ENCODE measurements around the gene RRBP1. TPM values are rescaled to one million over a fixed set of nuclear protein-coding genes. Genes with fewer than 3 reads are reported as not detected.

The RRBP1 gene
- total and polyA plus RNA-seq, 2 of the 4 experiments (the other 2 are of a cell fraction) = 90.2 to 136 TPM

- BruUV-seq (replicated peaks) = TSS peak; percentile 20
- intact Hi-C loops (cut with micrococcal nuclease) = loop anchor here (2.0 to 5.0 kb wide), 2 partner anchors 23 to 35 kb away; no protein-coding TSS in a partner anchor
- POLR2A ChIA-PET (ENCODE audit: unreplicated experiment) = interaction anchor here (0.6 to 0.7 kb wide), 2 partner anchors 35 to 1534 kb away, joined by 3 to 5 read pairs; no protein-coding TSS in a partner anchor
These were observed 109.9 kb downstream of the RRBP1 start for GRCh38 chr20:17572034-17572638.

More at GRCh38 chr20:17572034-17572638, 109.9 kb downstream of the RRBP1 start:
- no peak for ATAC-seq (ENCODE audit: low read depth)
- peak overlapping the region; percentile 5 for H2BK5ac ChIP-seq (ENCODE audit: low read depth, low read length, poor library complexity, severe bottlenecking)
- H3K4ac ChIP-seq (ENCODE audit: low read depth, low read length) = no peak overlapping the region
- dilution Hi-C loops (cut with HindIII; ENCODE audit: low sequenced_read_pairs, unreplicated experiment) = no loop called here
- peak overlapping the region; percentile 67 for H3K9ac ChIP-seq (ENCODE audit: low read depth, low read length)
- peaks cover 68% of the 10 kb centered on the region for H4K20me1 ChIP-seq (ENCODE audit: insufficient read depth, low read length)
- CTCF ChIA-PET = interaction anchor here (1.2 to 1.8 kb wide), 6 partner anchors 8 to 34 kb away, joined by 3 to 7 read pairs (median 6); no protein-coding TSS in a partner anchor
- peak overlapping the region; percentile 73 for H3K4me2 ChIP-seq (ENCODE audit: low read depth, low read length)
- no peak for DNase-seq
- in situ Hi-C loops (cut with MboI; ENCODE audit: low sequenced_read_pairs) = loop anchor here (5.0 kb wide), 1 partner anchor 35 kb away; no protein-coding TSS in a partner anchor
- H3K14ac ChIP-seq (replicated peaks; ENCODE audit: low read depth, low read length) = 0 out of 2 replicates have a peak overlapping the region, but pooled peaks have one; percentile 8
- peaks cover 6% of the 10 kb centered on the region for H3K9me1 ChIP-seq (ENCODE audit: insufficient read depth, low read length)
- H4K91ac ChIP-seq (ENCODE audit: insufficient read depth, low read depth, low read length) = no peak overlapping the region
- H3K4me1 ChIP-seq (ENCODE audit: control insufficient read depth, insufficient read depth, low read length) = peaks cover 10% of the 10 kb centered on the region
- no peak overlapping the region for H3K56ac ChIP-seq (ENCODE audit: extremely low read depth, insufficient read depth, low read length)
- H2AK5ac ChIP-seq (ENCODE audit: low read depth, low read length) = no peak overlapping the region
- WGBS, 2 experiments (ENCODE audit: extremely low coverage in 2 of 2, insufficient read length in 1 of 2) = no CpG with 5 or more reads among the region's 7 CpGs
- peak overlapping the region; percentile 14 for H3K23ac ChIP-seq (ENCODE audit: low read depth, low read length)
- H3K79me1 ChIP-seq (ENCODE audit: low read depth in 1 of 2, low read length in 2 of 2) = peaks cover 8 to 42% of the 10 kb centered on the region in 2 experiments
- no peak overlapping the region for H2AK9ac ChIP-seq (replicated peaks; ENCODE audit: low read depth, low read length, poor library complexity)
- TF ChIP-seq BHLHE40 (IDR thresholded peaks at IDR 0.05; ENCODE audit: low read depth, low read length) (no peak), RAD21 (IDR thresholded peaks at IDR 0.05; ENCODE audit: low read length) (no peak), CTCF (conservative IDR thresholded peaks at IDR 0.05; ENCODE audit: low read depth, low read length) (no peak), USF2 (IDR thresholded peaks at IDR 0.05; ENCODE audit: low read depth, low read length) (no peak), SMC3 (IDR thresholded peaks at IDR 0.05; ENCODE audit: low read depth, low read length) (no peak), CHD1 (IDR thresholded peaks at IDR 0.05; ENCODE audit: low read depth, low read length) (no peak), MAFK (IDR thresholded peaks at IDR 0.05; ENCODE audit: low read depth, low read length) (no peak), MXI1 (IDR thresholded peaks at IDR 0.05; ENCODE audit: borderline replicate concordance, low read depth, low read length) (no peak), ELK1 (IDR thresholded peaks at IDR 0.05; ENCODE audit: borderline replicate concordance, low read depth, low read length) (no peak), CEBPB (IDR thresholded peaks at IDR 0.05; ENCODE audit: low read depth, low read length) (no peak), POLR2A (IDR thresholded peaks at IDR 0.05; ENCODE audit: low read depth, low read length) (no peak), NFE2L2 (IDR thresholded peaks at IDR 0.05; ENCODE audit: low read depth, low read length) (no peak), RFX5 (IDR thresholded peaks at IDR 0.05; ENCODE audit: low read depth, low read length) (no peak), MAZ (IDR thresholded peaks at IDR 0.05; ENCODE audit: borderline replicate concordance, low read depth, low read length) (no peak)
- no peak overlapping the region for H4K5ac ChIP-seq (ENCODE audit: low read depth, low read length)
- no peak overlapping the region; a peak in 1 of 4 replicates for H4K8ac ChIP-seq (ENCODE audit: low read depth in 2 of 2, low read length in 2 of 2)
- peak overlapping the region; percentile 22 for H3K4me3 ChIP-seq (ENCODE audit: insufficient read depth, low read depth, low read length)
- no peak overlapping the region for H2BK20ac ChIP-seq (ENCODE audit: low read depth, low read length)
- no peaks in the 10 kb centered on the region for H3K9me3 ChIP-seq (ENCODE audit: control insufficient read depth, insufficient read depth, low read length)
- no peak overlapping the region for H2BK15ac ChIP-seq (ENCODE audit: low read depth, low read length)
- H3K27ac ChIP-seq (ENCODE audit: insufficient read depth, low read length) = no peak overlapping the region
- no peak overlapping the region for H3K18ac ChIP-seq (ENCODE audit: low read depth, low read length)
- H2BK120ac ChIP-seq (ENCODE audit: low read depth, low read length) = no peak overlapping the region
- peaks cover 6% of the 10 kb centered on the region for H3K36me3 ChIP-seq (ENCODE audit: control insufficient read depth, insufficient read depth, low read length)
- H2AFZ ChIP-seq (replicated peaks; ENCODE audit: low read length, poor library complexity) = no peak overlapping the region
- H3K27me3 ChIP-seq (ENCODE audit: control insufficient read depth, insufficient read depth, low read length) = no peaks in the 10 kb centered on the region
